Articular chondrocyte of knee joint (primary cell): ENCODE measurements around the gene DUSP9. TPM values are rescaled to one million over a fixed set of nuclear protein-coding genes. Genes with fewer than 3 reads are reported as not detected.

Experiments used
- small RNA-seq: library from RNA; depleted of rRNA; stranded (forward); fragments of <200 nt; gene quantifications from one replicate; pipeline ENCODE3, GENCODE V24; 2012
- total RNA-seq: library from RNA; depleted of rRNA; stranded (reverse); fragments of >200 nt; gene quantifications from 2 replicates; pipeline ENCODE4 v1.2.3, GENCODE V29; 2012

Gene DUSP9
- not detected in 2 replicates for total RNA-seq

DNA sequence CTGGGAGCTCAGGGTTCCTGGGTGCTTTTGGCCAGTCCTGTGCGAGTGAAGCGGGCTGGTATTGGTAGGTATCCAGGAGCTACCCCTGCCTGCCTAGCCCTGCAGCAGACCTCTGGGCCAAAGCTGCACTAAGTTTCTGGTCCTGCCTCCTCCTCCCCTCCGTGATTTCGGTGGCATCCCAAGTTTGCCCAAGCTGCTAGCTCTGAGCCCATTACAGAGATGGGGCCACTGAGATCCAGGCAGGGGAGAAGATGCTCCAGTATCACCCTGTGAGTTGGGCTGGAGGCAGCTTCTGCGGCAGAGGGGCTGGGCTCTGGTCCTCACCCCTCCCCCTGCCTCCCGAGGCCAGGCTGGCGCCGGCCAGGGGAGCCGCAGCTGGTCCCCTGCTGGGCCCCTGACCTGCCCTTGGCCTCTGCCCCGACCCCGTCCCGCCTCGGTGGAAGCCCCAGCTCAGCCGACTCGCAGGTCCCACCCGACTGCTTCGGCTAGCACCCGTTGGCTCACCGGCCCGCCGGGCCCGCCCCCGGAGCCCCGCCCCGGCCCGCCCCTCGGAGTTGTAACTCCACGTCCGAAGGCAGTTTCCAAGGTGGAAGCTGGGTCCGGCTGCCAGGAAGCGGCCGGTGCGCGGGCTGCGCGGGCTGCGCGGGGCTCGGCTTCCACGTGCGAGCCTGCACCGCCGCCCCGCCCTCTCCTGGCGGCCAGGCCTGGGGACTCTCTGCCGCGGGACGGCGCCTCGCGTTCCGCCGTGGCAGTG lies at the start of gene DUSP9:
Gene DUSP9 (plus strand): TSS at position 584 of the 754 bp plus-strand sequence. CDS start 751 bp downstream, outside the sequence.

DNA sequence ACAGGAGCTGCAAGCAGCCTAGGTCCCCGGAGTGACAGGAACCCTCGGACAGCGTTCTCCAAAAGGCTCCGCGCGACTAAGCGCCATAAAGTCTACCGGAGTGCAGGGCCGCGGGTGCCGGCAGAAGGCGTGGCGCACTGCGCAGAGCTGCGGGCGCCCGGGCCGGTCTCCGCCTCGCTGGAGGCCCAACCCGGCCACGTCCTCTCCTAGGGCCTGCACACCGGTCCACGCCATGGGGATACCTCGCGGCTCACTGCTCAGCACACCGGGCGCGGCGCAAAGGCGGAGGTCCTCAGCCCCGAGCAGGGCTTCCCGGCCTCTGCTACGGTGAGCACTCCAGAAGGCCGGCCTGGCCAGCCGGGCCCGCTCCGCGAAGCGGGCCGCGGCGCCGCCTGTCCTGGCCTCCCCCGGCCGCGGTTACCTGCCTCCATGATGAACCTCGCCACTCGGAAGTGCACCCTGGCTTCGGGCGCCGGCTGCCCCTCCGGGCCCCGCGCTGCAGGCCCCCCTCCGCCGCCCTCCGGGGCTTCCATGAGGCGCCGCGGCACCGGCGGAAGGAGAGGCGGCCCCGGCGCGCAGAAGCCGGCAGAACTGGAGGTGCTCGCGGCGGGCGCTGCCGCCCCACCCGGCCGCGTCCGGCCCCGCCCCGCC lies 48.3 kb upstream of the DUSP9 start, which contains the start of gene CCNQ:
Gene CCNQ (minus strand): TSS at position 599 of the 651 bp plus-strand sequence. CDS start 66 bp downstream, at position 533.

GRCh38 chrX:153673428-153674218 lies 26.6 kb downstream of the DUSP9 start, which contains the start of gene PNCK:
TSS of gene PNCK (minus strand) at chrX:153673813. CDS start at chrX:153673076, 737 bp downstream.

GRCh38 chrX:153687121-153688039 lies 40.4 kb downstream of the DUSP9 start, which contains the start of gene SLC6A8:
TSS of gene SLC6A8 (plus strand) at chrX:153687926. CDS start at chrX:153688575, 649 bp downstream.

Small RNA genes lying within 50 kb of the gene (small RNA-seq; reads per million reads assigned to genes)
- not detected for gene RN7SL687P

Other genes with a start within 250 kb of the DUSP9 start
- not detected in 2 replicates for gene PNMA6E, start 245.9 kb upstream of the DUSP9 start, total RNA-seq
- gene ZFP92, start 235.7 kb upstream of the DUSP9 start, total RNA-seq = 0.13 and 0.22 TPM in 2 replicates
- gene TREX2, start 201.1 kb upstream of the DUSP9 start, total RNA-seq = 0.54 and 1.3 TPM in 2 replicates
- 11.0 and 13.7 TPM in 2 replicates for gene HAUS7, start 176.6 kb upstream of the DUSP9 start, total RNA-seq
- 116 and 154 TPM in 2 replicates for gene BGN, start 152.2 kb upstream of the DUSP9 start, total RNA-seq
- under 0.01 and 0.32 TPM in 2 replicates for gene ATP2B3, start 129.6 kb upstream of the DUSP9 start, total RNA-seq
- gene CCNQ, start 48.1 kb upstream of the DUSP9 start, total RNA-seq = 18.2 and 23.9 TPM in 2 replicates
- gene PNCK, start 26.6 kb downstream of the DUSP9 start, total RNA-seq = 0.39 and 0.65 TPM in 2 replicates
- gene SLC6A8, start 40.7 kb downstream of the DUSP9 start, total RNA-seq = 14.9 and 22.5 TPM in 2 replicates
- gene BCAP31, start 77.2 kb downstream of the DUSP9 start, total RNA-seq = 114 and 131 TPM in 2 replicates
- gene ABCD1, start 77.7 kb downstream of the DUSP9 start, total RNA-seq = 13.2 and 13.3 TPM in 2 replicates
- gene PLXNB3, start 117.0 kb downstream of the DUSP9 start, total RNA-seq = 4.7 and 5.0 TPM in 2 replicates
- 0.65 TPM in 2 replicates for gene SRPK3, start 133.8 kb downstream of the DUSP9 start, total RNA-seq
- gene IDH3G, start 147.2 kb downstream of the DUSP9 start, total RNA-seq = 41.1 and 41.8 TPM in 2 replicates
- 170 and 202 TPM in 2 replicates for gene SSR4, start 147.5 kb downstream of the DUSP9 start, total RNA-seq
- gene PDZD4, start 183.3 kb downstream of the DUSP9 start, total RNA-seq = 0.78 and 0.97 TPM in 2 replicates
- 0.43 and 0.52 TPM in 2 replicates for gene L1CAM, start 239.0 kb downstream of the DUSP9 start, total RNA-seq